CD4-positive, alpha-beta T cell treated with Interleukin-6 for 4 hours (primary cell): ENCODE data around the gene TIFAB.

Experiments
- DNase-seq: peaks from one replicate; pipeline ENCODE4 v3.0.0-alpha.2; 2020; ENCODE audit warnings: mixed read lengths

The TIFAB gene

DNA sequence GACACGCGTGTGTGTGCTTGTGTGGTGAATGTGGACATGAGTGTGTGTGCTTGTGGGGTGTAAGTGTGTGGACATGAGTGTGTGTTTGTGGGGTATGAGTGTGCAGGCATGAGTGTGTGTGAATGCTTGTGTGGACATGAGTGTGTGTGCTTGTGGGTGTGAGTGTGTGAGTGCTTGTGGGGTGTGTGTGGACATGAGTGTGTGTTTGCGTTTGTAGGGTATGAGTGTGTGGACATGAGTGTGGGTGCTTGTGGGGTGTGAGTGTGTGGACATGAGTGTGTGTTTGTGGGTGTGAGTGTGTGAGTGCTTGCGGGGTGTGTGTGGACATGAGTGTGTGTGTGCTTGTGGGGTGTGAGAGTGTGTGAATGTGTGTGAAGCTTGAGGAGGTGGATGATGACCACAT is 29.8 kb upstream of the TIFAB start:
- DNase-seq, result no peak

GRCh38 chr5:135481387-135481786 is 29.2 kb upstream of the TIFAB start:
- no peak for DNase-seq

DNA sequence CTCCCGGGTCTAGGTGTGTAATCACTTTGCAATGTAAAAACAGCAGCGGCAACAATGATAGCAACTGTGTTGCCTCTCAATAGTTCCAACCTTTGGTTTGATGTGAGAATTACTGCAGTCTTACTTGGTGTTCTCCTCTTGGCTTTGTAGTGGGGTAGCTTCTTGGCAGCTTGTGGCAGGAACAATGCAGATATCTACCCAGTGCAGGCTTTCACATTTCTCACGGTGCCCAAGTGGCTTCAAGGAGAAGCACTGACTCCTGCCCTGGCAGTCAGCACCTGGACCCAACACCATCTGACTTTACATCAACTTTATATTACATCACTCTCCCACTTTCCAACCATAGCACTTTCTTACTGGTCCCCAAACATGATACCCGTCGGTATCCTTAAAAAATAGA is 28.4 kb upstream of the TIFAB start:
- no peak for DNase-seq

DNA sequence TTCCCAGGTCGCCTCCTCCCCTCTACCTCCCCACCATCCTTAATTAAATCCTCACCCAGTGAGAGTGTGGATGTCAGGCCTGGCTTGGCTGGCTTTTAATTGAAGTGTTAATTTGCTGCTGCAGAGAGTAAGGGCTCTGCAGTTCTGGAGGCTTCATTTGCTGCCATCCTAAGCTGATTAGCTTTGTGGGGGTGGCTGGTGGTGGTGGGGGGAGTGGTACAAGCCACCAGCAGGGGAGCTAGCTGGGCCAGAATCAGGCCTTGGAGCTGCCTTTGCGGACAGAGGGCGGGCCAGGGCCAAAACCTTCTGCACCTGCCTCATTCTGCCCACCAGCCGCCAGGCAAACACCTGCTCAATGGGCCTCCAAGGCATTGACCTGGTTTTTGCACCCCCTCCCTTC is 26.8 kb upstream of the TIFAB start:
- no peak for DNase-seq

DNA sequence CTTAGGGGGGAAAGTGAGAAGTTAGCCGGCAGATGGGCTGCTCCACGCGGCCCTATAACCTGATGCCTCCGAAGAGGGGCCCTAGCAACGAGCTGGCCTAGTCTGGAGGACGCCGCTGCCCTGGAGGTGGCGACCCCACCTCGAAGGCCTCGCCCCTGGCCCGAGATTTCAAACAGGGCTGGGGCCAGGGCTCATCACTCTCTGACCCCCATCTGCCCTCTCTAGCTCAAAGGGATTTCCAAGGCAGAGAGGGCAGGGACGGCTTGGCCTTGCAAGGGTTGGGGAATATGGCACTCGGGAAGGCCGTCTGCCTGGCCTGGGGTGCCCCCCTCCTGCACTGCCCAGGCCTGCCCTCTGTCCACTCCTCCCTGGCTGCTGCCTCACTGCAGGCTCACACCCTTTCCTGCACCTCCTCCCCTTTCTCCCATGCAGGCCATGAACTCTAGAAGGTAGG is 25.5 kb upstream of the TIFAB start:
- DNase-seq, result no peak

DNA sequence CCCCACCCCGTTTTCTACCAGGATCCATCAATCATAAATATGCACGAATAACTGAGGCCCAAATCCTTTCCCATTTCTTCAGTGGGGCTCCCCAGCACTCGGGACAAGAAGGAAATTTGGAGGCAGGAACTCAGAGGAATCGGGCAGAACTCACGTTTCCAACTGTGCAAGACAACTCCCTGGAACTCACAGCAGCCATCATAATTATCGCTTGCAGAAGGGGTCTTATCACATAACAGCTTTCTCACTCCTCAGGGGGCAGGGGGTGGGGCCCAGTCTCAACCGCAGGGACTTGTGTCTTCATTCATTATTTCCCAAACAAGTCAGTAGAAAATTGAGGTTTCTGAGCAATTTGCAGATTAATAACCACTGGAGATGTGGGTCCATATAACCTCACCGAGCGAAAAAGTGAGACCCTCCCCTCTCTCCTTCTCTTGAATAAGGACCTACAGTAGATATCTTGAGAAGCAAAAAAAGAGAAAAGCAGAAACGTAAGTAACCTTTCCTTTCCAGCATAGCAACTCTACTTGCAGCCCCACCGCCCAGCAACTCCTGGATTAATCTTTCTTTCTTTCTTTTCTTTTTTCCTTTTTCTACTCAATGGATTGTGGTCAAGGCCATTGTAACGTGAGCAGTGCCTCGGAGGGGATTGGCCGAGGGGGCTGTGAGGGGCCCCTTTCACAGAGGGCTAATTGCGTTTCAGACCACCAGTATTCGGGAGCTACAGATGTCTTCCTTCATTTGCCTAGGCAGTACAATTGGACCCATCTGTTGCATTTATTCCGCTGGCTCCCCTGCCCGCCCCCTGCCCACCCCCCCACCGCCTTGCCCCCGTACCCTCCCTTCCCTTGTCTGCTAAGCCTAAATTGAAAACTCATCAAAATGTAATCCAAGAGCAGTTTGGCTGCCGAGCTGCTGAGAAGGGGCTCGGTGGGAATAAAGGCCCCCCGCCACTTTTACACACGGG is 24.7 kb upstream of the TIFAB start:
- DNase-seq, result no peak

- no peak for DNase-seq
Measured at GRCh38 chr5:135473956-135474670, 22.0 kb upstream of the TIFAB start.

DNA sequence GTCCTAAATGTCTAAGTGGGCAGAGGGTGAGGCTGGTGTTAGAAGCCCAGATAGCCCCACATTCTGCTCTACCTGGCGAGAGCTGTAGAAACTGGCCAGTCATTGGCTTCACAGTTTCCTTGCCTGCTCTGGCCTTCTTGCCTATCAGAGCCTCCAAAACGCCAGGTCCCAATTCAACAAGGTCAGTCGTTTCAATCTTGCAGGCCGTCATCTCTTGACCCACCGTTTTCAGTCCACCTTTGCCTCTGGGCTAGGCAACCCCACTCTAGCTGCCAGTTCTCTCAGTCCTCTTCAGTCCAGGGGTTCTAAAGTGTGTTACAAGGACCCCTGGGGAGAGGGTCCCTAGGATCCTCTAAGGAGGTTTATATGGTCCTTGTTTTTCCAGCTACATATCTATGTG is 20.0 kb upstream of the TIFAB start:
- no peak for DNase-seq

GRCh38 chr5:135471726-135472125 is 19.6 kb upstream of the TIFAB start:
- DNase-seq, result no peak

DNA sequence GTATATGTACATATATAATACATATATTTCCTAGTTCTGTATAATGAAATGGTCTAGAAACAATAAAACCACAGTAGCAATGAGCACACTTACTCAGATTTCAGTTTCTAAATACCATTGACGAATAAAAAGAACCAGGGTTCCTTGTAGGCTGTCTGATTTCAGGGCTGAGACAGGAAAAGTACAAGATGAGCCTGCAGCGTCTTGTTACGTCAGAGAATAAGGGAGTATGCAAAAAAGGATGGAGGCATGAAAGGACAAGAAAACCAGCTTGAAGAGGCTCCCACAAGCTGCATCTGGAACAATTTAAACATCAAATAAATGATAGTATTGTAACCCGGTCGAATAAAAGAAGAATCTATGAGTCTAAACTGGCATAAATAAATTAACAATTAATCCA is 17.8 kb upstream of the TIFAB start:
- DNase-seq, result no peak

DNA sequence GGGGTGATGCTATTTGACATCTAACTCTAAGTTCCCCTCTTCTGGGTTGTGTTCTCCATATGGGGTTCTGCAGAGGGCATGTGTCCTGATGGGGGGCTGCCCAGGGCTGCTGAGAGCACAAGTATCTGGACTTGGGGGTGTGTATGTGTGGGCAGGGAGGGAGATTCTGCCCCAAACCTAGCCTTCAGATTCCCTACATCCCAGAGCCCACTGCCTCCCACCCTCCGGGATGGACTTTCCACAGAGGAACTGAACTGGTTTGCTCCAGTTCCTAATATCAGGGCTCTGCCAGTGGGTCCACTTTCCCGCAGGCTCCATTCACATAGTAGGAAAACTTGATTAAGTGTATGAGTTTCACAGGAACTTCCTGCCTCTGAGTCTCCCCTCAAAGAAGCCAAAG is 16.4 kb upstream of the TIFAB start:
- DNase-seq, result no peak

GRCh38 chr5:135467871-135468485 is 15.8 kb upstream of the TIFAB start:
- no peak for DNase-seq

DNA sequence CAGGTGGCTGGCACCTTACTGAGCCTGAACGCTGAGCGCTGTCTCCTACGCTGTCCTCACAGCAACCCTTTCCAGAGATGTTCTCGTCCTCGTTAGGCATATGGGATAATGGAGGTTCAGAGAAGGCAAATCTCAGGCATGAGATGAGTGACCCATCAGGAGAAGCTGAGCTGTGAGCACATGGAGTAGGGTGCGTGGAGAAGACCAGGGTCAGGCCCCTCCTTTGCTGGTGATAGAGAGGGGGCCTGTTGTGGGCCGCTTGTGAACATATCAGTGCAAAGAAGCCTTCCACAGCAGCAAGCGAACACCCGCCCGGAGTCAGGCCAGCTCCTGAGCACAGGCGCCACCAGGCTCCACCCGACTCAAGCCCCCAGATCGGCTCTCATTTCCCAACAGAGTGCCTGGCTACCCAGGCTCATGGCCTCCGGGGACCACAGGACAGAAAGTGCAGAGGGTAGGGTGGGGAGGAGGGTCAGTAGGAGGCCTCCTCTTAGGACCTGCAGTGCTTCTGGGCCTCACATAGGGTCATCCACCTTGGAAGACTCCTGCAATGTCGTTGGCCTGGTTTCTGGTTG is 15.0 kb upstream of the TIFAB start:
- DNase-seq, result no peak

DNA sequence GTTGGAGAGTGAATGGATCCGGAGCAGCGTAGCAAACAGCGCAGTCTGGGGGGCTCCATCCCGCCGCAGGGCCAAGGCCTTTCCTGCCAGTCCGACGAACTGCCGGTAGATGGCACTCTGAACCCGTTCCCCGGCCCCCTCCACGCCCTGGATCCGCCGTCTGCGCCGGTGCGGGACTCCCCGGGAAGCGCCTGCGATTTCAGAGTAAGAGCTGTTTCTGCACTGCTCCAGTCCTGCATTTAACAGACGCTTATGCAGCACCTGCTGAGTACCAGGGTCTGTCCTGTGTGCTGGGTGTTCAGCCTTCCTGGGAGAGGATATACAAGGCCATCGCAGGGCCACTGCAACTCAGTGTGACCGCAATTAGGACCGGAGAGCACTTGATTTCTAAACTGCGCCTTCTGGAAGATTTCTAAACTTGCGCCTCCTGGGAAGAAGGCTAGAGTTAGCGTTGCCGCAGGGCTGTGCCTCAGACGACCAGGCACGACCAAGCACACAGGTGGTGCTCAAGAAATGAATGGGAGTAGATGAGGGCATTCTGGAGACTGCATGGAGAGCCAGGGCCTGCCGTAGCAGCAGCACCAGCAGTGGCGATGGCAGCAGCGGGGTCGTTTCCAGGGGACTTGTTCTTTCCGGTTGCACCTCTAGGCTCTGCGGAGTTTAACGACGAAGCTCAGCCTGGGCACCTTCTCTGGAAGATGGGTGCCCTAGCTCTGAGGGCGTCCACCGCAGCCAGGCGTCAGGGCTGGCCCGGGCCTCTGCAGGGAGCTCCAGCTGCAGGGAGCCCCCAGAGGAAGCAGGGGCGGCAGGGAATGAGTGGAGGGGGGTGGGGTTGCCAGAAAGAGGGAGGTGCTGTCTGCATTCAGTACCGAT is 14.3 kb upstream of the TIFAB start:
- DNase-seq, result peak; percentile 61

- DNase-seq, result no peak
Measured at GRCh38 chr5:135465391-135466122, 13.4 kb upstream of the TIFAB start.

DNA sequence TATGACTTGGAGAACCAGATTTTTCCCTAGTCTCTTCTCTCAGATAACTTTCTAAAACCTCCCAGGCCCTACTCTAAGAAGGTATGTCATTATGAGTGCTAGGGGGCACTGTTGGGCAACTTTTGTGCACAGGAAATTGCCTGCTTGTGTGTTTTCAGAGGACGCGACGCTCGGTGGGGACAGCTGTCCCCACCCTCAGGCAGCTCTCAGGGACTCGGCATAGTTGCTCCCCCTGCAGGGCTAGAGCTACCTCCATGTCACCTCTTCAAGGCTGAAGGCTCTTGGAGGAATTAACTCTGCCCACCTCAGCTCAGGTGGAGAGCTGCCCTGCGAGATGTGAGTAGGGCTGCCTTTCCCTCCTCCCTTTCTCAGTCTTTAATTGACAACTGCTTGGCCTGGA is 10.2 kb upstream of the TIFAB start:
- DNase-seq, result peak; percentile 53

GRCh38 chr5:135461481-135462151 is 9.5 kb upstream of the TIFAB start:
- DNase-seq, result no peak

DNA sequence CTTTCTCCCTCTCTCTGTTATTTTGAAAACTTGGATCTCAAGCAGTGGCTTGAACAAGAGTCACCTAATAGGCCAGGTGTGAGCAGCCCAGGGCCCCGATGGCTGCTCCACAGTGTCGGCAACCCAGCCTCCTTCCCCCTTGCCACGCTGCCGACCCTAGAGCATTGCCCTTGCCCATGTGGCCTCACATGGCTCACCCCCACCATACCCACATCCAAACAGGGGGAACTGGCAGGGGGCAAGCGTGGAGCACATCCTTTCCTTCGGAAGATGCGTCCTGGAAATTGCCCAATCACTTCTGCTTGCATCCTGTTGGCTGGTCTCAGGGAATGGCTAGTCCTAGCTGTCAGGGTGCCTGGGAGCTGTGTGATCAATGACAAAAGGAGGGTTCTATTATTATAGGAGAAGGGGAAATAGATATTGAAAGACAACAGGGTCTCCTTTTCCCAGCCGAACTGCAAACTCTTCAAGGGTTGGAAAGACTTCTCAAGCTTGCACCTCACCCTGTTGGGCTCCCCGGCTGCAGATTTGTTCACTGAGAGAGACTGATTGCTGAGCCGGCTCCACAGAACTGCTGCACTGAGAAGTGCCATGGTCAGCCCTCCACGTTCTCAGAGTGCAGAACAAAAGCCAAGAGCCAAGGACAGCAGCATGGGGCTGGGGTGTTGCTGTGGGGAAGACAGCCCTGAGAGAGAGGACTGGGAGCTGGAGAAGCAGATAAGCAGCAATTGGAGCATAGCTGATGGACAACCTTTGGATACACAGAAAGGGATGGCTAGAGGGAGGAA is 8.3 kb upstream of the TIFAB start:
- no peak for DNase-seq

DNA sequence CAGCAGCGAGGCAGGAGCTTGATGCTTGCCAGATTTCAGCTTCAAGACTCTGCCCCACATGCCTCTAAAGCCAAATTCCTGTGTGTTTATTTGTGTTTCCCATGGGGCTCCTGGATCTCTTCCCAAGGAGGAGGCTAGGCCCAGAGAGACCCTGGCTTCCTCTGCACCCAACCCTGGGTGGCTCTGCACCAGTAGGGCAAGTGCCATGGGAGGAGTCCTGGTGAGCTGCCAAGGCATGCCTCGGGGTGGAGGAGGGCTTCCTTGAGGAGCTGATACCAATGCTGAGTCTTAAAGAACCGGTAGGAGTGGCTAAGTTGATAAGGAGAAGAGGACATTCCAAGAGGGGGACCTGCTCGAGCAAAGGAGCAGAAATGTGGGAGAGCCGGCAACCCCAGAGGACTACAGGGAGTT is 6.8 kb upstream of the TIFAB start:
- DNase-seq, result no peak

DNA sequence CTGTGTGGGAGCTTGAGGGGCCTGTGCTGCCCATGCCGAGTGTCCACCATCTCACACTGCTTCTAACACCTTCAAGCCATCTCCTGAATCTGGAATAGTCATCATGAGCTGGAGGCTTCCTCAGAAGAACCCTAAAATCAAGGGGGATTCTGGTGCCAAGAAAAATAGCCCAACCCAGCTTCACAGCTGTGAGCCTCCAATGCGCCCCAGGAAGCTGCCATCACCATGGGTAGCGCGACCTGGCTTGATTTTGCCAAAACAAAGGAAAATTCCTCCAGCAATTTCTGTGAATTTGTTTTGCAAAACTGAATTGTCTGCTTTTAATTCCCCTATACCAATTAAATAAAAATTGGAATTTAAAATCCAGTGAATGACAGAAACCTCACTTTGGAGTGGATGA is 6.2 kb upstream of the TIFAB start:
- no peak for DNase-seq
